AG08396 (cell line): ENCODE results near the gene RIMKLB.
A peak's percentile ranks its signal among the peaks of the same experiment; 100 is the strongest.
"Not testable (repeated sequence)": the region's sequence is repeated elsewhere in the genome, so short reads cannot be mapped to it uniquely, and the experiment has no call there.

Source experiments
- DNase-seq: peaks from one replicate; pipeline ENCODE4 v3.0.0; 2012; ENCODE audit warnings: low spot score, mixed read lengths

Gene RIMKLB

GRCh38 chr12:8692573-8692972 lies 5.2 kb upstream of the RIMKLB start:
- DNase-seq = peak; percentile 72

- no peak for DNase-seq
Observed at GRCh38 chr12:8695116-8695515, 2.7 kb upstream of the RIMKLB start.

GRCh38 chr12:8696442-8697090 lies 1.2 kb upstream of the RIMKLB start:
- DNase-seq = no peak

- DNase-seq = peak; percentile 44
Observed at GRCh38 chr12:8697120-8697475, 693 bp upstream of the RIMKLB start.

- DNase-seq = peak; percentile 77
Observed at GRCh38 chr12:8698132-8698851, 501 bp downstream of the RIMKLB start.

DNA sequence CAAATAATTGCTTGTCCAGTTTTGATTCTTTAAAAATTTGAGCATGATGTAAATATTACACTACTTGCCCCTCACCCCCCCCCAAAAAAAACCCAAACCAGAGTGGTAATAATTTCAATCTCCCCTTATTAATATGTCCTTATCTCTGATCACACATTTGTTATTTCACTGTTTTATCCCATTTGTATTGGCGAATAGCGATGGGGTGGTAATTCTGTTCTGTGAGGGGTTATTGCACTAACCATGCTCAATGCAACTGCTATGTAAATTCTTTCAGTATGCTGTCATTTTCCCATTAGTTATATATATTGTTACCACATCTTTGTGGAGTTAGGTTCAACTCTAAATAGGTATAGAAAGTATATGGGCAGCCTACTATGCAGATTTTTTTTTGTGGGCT lies 1.1 kb downstream of the RIMKLB start:
- no peak for DNase-seq

DNA sequence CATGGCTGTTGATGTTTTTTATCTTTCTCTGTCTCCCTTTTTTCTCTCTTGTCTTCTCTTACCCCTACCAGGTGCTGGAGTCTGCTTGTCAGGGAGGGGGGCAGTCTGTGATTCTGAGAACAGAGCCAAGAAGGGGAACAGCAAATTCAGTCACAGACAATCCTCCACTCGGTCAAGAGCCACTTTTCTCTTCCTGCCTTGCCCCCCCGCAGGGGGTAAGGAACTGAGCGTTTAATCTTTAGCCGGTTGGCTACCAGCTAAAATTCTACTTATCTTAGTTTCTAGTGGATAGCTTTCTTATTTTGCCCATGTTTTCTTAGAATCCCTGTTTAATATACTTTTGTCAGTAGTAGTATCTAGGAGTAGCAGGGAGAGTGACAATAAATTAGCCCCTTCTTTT lies 1.9 kb downstream of the RIMKLB start:
- no peak for DNase-seq

DNA sequence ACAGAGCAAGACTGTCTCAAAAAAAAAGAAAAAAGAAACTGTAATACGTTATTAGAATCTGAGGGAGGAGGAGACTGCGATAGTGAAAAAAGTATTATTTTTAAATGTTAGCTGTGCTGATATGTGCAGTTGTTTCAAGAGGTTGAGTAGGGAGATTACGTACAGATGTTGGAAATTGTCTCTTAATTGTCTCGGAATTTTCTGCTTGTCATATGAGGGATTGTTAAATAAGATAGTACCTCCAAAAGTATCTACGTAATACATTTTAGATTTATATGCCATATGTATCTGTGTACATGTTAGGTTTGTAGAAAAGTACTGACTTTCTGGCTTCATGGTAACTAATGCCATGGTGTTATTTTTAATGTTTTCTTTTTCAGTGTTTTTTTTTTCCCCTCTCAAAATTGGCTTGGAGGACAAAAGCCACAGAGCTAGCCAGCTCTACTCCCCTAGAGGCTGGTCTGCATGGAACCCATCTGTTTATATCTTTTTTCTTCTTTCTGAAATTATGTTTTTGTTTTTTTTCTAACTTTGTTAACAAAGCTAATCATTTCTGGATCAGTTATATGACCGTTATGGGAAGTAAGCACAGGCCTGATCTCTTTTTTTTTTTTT lies 3.4 kb downstream of the RIMKLB start:
- no peak for DNase-seq

- no peak for DNase-seq
Observed at GRCh38 chr12:8702159-8702558, 4.4 kb downstream of the RIMKLB start.

DNA sequence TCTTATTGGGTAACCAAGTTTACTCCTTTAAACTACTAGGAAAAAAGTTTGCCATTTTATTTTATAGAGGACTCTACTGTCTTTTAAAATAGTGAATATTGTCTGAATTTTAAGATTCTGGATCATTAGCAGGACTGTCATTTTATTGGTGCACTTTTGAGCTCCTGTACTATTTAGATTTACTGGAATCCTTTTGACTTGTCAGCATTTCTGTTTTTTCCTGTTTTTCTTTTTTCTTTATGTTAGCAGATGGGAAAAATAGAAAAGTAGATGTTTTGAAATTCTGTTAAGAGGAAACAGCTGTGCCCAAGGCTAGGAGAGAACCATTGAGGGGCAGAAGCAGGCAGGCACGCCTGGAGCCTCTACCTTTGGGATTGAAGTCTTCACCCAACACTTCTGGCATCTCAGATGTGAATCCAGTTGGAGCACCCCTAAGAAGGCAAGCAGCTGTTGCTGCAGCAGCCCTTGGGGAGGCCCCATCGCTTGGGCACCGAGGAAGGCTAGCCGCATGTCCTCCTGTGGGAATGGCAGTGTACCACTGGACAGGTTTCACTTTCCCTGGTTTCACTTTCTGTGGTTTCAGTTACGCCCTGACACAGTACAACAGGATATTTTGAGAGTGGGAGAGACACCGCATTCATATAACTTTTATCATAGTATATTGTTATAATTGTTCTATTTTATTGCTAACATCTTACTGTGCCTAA lies 11.5 kb downstream of the RIMKLB start:
- peak; percentile 27 for DNase-seq

DNA sequence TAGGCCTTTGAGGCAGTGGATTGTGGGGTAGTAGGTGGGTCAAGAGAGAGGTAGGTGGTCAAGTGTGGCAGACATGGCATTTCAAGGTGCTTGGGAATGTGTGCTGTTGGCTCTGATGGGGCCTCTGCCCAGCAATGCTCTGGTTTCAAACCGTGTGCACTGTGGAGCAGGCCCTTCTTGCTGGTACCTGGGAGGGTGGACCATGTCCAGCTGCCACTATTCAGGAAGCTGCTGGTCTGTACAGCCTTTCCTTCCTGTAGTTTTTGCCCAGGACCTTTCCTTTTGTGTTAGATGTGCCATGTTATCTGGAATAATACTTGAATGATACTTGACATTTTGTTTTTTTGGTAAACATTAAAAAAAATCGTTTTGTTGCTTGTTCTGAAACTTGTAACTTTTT lies 14.8 kb downstream of the RIMKLB start:
- DNase-seq = no peak

GRCh38 chr12:8722286-8722800 lies 24.6 kb downstream of the RIMKLB start:
- no peak for DNase-seq

GRCh38 chr12:8734873-8735381 lies 37.1 kb downstream of the RIMKLB start:
- no peak for DNase-seq

DNA sequence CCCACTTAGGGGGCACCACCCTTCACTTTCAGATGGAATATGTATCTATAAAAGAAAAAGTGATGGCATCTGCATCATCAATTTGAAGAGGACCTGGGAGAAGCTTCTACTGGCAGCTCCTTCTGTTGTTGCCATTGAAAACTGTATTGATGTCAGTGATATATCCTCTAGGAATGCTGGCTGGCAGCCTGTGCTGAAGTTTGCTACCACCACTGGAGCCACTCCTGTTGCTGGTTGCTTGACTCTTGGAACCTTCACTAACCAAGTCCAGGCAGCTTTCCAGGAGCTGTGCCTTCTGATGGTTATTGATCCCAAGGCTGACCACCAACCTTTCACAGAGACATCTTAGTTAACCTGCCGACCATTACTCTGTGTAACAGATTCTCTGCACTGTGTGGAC lies 44.7 kb downstream of the RIMKLB start:
- peak; percentile 57 for DNase-seq

GRCh38 chr12:8743121-8743520 lies 45.3 kb downstream of the RIMKLB start:
- not testable (repeated sequence) for DNase-seq

DNA sequence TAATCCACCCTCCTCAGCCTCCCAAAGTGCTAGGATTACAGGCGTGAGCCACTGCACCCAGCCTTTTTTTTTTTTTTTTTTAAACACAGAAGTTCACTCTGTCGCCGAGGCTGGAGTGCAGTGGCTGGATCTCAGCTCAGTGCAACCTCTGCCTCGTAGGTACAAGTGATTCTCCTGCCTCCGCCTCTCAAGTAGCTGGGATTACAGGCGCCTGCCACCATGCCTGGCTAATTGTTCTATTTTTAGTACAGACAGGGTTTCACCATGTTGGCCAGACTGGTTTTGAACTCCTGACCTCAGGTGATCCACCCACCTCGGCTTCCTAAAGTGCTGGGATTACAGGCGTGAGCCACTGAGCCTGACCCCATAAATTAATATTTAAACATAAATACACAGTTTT lies 47.8 kb downstream of the RIMKLB start:
- DNase-seq = not testable (repeated sequence)

DNA sequence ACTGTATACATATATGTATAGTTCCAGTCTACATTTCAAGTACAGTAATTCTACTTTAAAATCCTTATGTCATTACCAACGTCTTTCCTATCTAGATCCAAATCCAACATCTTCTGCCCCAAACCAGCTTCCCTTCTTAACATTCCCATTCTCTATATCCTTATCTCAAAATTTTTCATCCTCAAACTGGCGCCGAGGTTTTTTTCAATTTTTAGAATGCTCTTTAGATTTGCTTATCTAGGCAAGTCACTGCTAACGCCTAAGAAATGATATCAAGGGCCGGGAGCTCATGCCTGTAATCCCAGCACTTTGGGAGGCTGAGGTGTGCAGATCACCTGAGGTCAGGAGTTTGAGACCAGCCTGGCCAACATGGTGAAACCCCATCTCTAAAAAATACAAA lies 48.3 kb downstream of the RIMKLB start:
- DNase-seq = no peak

- not testable (repeated sequence) for DNase-seq
Observed at GRCh38 chr12:8760076-8760475, 62.3 kb downstream of the RIMKLB start.

DNA sequence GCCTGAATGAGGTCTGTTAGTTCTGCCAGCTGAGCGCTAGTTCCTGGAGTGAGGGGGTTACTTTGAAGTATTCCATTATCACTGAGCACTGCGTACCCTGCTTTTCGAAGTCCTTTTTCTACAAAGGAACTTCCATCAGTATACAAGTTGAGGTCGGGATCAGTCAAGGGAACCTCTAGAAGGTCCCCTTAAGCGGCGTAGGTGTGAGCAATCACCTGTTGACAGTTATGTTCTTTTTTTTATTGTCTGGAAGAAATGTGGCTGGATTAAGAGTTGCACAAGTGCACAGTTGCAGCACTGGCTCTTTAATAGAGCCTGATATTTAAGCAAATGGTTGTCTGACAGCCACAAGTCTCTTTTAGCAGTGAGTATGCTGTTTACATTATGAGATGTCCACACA lies 64.9 kb downstream of the RIMKLB start:
- not testable (repeated sequence) for DNase-seq

- not testable (repeated sequence) for DNase-seq
Observed at GRCh38 chr12:8766121-8766520, 68.3 kb downstream of the RIMKLB start.

DNA sequence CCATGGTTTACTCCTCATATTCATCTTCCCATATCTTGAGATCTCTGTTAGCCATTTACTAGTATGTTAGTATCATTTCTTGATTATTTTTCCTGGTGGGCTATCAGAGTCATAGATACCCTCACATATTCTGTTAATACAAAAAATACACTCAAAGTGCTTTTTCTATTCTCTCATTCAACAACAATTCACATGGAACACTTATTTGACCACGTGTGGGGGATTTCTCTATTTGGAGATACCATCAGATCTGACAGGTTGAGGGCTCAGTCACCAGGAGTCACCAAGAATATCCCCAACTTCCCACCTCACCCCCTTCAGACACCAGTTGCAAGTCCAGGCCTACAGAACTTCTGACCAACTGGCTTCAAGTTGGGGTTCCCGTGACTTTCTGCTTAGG lies 72.7 kb downstream of the RIMKLB start:
- no peak for DNase-seq

GRCh38 chr12:8771072-8771471 lies 73.3 kb downstream of the RIMKLB start:
- no peak for DNase-seq
